Measurements from ENCODE around the gene CCL28.

The CCL28 gene

DNA sequence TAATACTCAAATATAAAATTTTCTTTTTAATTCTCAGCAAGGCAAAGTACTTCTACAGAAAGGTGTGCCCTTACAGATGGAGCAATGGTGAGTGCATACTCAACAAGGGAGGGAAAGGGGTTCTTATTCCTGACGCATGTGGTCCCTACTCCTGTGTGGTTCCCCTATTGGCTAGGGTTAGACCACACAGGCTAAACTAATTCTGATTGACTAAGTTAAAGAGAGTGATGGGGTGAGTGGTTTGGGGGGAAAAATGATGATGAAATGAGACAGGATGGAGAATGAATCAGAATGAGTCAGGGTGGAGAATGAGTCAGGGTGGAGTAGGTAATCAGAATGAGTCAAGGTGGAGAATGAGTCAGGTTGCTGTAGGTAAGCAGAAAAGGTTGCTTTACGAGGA is 76.0 kb downstream of the CCL28 start:
- ChIA-PET POLR2A (no interaction called here), CTCF (interaction anchor here (1.1 kb wide), 1 partner anchor 12 kb away, joined by 3 read pairs; no protein-coding TSS in a partner anchor)
- no peak for TF ChIP-seq CTCF (IDR thresholded peaks at IDR 0.05; ENCODE audit: control extremely low read depth, extremely low read depth, low read depth, missing control alignments)
- DNase-seq (ENCODE audit: extremely low spot score) = no peak

- ChIA-PET POLR2A (no interaction called here), CTCF (no interaction called here)
- TF ChIP-seq CTCF (IDR thresholded peaks at IDR 0.05; ENCODE audit: control extremely low read depth, extremely low read depth, low read depth, missing control alignments) = no peak
Observed at GRCh38 chr5:43335681-43336080, 76.5 kb downstream of the CCL28 start.

GRCh38 chr5:43332401-43332800 is 79.8 kb downstream of the CCL28 start:
- TF ChIP-seq CTCF (IDR thresholded peaks at IDR 0.05; ENCODE audit: control extremely low read depth, extremely low read depth, low read depth, missing control alignments) = no peak
- CTCF ChIA-PET = no interaction called here
- POLR2A ChIA-PET = no interaction called here
- no peak for DNase-seq (ENCODE audit: extremely low spot score)

More at GRCh38 chr5:43335681-43336080, 76.5 kb downstream of the CCL28 start:
- DNase-seq (ENCODE audit: extremely low spot score) = no peak
